SKM-1 (cell line): ENCODE measurements around the gene DPY19L1.
"Not testable (repeated sequence)": the region's sequence is repeated elsewhere in the genome, so short reads cannot be mapped to it uniquely, and the experiment has no call there.

Source experiments
- DNase-seq: peaks from one replicate; lab custom pipeline; 2025; ENCODE audit not compliant: unreplicated experiment; lab: John Stamatoyannopoulos, UW

Gene DPY19L1

GRCh38 chr7:35035511-35035961, 1.7 kb downstream of the DPY19L1 start:
- DNase-seq: no peak

DNA sequence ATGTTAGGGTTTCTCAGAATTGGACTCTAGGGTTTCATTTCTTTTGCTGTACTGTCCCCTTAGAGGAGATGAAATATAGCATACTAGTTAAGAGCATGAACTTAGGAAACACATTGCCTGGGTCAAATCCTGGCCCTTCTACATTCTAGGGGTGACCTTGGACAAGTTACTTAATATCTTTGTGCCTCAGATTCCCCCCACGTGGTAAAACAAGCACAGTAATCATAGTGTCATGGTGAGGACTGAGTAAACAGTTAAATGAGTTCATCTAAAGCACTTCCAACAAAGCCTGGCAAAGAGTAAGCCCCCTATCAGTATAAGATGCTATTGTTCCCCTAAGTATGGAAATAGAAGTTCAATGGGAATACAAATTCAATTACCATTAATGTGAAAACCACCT, 5.1 kb downstream of the DPY19L1 start:
- DNase-seq: no peak

- no peak for DNase-seq
Observed at GRCh38 chr7:35030848-35031247, 6.4 kb downstream of the DPY19L1 start.

GRCh38 chr7:35029311-35029710, 8.0 kb downstream of the DPY19L1 start:
- no peak for DNase-seq

DNA sequence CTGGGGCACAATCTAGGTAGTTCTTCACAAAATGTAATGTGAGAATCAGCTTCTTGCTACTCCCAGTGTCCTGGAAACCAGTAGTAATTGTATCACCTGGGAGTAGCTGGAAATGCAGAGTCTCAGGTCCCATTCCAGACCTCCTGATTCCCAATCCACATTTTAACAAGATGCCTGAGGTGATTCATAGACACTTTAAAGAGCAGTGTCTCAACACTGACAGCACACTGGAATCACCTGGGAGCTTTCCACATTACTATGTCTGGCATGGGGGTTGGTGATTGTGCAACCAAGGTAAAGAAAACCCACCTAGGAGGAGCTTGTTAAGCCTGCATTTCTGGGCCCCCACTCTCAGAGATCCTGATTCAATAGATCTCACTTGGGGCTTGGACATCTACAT, 11.1 kb downstream of the DPY19L1 start:
- no peak for DNase-seq

GRCh38 chr7:35025369-35025870, 11.9 kb downstream of the DPY19L1 start:
- no peak for DNase-seq

GRCh38 chr7:35024298-35024697, 13.0 kb downstream of the DPY19L1 start:
- DNase-seq: no peak

DNA sequence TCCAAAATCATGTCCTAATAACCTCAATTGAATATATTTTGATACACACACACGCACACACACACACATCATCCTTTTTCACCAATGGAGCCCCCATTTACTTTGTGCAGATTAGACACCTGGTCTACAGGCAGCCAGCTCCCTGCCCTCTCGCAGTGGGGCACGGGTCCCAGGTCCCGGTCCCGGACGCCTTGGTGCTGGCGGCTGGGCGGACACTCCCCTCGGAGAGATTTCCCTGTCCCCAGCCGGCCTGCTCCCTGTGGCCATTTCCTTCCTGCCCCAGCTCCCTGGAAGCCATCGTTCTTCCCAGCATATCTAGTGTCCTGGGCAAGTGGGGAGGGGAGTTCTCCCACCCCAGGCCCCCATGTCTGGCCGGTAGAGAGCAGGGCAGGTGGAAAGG, 14.6 kb downstream of the DPY19L1 start:
- DNase-seq: no peak

- no peak for DNase-seq
Observed at GRCh38 chr7:35021445-35021844, 15.8 kb downstream of the DPY19L1 start.

GRCh38 chr7:35019801-35020200, 17.5 kb downstream of the DPY19L1 start:
- no peak for DNase-seq

GRCh38 chr7:35019179-35019729, 18.0 kb downstream of the DPY19L1 start:
- DNase-seq: no peak

DNA sequence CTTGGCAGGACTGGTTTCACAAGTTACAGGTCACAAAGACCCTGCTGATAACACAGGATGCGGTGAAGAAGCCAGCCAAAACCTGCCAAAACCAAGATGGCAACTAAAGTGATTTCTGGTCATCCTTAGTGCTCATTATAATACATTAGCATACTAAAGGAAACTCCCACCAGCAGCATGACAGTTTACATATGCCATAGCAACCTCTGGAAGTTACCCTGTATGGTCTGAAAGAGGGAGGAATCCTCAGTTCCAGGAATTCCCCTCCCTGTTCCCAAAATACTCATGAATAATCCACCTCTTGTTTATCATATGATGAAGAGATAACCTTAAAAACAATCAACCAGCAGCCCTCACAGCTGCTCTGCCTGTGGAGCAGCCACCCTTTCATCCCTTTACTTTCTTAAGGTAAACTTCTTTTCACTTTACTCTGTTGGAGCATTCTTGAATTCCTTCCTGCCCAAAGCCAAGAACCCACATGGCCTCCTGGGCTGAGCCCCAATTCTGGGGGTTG, 21.9 kb downstream of the DPY19L1 start:
- DNase-seq: no peak

DNA sequence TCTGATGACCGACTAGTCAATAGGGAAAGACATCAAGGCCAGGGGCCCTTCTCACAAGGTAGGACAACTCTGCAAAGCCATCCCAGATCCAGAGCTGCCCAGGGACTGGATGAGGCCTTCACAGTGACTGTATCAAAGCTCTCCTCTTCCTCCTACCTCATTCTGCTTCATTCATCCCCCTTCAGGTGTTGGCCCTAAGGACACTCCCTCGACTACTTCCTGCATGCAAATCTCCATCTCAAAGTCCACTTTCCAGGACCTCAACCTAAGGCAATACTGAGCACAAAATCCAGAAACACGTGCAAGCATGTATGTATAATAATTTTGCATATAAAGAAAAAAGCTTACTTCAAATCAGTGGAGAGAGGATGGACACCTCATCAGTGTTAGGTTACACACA, 25.1 kb downstream of the DPY19L1 start:
- DNase-seq: no peak

DNA sequence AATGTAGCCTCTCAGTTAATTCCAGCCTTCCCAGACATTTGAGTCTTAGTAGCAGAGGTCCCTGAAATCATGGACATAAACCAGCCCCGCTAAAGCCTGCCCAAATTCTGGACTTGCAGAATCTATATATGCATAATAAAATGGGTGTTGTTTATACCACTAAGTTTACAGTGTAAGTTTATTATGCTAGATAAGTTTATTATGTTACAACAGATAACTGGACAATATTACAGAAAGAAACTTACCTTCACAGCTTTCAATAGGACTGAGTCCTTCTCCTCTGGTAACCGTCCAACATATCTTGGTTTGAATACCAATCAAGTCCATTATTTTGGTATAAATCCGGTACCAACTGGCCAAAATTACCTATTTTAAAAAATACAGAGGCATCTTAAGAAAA, 26.2 kb downstream of the DPY19L1 start:
- DNase-seq: no peak

DNA sequence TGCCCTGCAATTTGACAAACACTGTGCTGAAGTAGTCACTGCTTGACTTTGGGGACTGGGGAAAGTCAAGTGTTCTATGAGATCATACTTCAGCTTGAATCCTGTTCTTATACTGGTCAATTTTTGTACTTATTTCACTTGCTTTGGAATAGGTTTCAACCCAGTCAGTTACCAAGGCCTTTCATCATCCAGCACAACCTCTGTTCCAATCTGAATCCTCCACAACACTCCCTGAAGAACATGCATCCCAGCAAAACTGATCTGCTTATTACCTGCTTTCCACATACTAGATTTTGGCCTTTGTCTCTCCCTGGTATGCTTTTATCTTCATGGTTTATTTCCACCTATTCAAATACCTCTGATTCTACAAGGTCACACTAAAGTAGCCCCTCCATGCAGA, 29.5 kb downstream of the DPY19L1 start:
- DNase-seq: no peak

GRCh38 chr7:35004531-35005095, 32.7 kb downstream of the DPY19L1 start:
- DNase-seq: no peak

DNA sequence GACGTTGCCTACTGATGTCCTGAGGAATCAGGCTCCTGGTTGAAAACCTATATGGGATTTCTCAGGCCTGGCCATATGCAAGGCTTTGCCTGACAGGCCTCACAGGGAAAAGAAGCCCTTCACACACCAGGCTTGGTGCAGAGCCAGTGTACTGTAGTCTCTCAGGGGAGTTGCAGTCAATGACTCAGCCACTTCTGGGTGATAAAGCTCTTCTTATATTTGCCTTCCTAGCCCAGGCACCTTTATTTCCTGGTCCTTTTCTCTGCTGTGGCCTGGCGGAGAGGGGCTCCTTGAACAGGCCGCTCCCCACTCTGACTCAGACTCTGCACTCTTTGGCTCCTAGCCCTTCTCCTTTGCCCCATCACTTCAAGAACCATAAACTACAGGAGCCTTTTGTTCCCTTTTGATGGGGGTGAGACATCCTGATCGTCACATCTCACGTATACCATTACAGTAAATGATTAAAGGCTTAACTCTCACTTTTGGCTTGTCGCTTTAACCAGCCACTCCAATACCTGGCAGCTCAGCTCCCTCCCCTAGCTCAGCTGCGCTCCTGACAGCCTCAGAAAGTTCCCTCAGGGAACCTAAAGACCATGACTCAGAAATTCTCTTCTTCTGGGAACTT, 33.5 kb downstream of the DPY19L1 start:
- no peak for DNase-seq

GRCh38 chr7:35003177-35003650, 34.1 kb downstream of the DPY19L1 start:
- DNase-seq: not testable (repeated sequence)

- DNase-seq: not testable (repeated sequence)
Observed at GRCh38 chr7:34998335-34998734, 39.0 kb downstream of the DPY19L1 start.

DNA sequence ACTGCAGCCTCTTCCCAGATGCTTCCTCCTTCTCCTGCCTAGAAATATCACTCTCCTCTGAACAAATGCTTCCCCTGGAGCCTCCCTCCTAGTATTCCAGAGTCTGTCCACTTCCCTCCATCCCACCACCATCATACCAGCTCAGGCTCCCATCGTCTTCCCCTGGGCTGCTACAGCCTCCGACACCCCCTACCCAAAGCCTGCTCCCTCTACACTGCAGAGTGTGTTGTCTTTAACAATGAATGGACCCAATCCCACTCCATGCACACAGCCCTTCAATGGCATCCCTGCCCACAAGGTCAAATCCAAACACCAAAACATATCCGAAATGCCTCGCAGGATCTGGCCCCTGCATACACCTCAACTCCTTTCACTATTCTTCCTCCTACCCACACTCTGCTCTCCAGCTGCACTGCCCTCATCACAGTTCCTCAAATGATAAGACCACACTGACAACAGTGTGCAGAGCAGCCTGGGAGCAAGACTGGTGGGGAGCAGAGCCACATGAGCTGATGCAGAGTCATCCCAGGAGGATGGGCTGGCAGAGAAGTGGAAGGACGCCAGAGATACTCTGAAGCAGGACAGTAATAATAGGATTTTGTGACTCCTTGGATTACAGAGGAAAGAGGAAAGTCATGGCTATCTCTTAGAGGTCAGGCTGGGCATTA, 40.7 kb downstream of the DPY19L1 start:
- not testable (repeated sequence) for DNase-seq

DNA sequence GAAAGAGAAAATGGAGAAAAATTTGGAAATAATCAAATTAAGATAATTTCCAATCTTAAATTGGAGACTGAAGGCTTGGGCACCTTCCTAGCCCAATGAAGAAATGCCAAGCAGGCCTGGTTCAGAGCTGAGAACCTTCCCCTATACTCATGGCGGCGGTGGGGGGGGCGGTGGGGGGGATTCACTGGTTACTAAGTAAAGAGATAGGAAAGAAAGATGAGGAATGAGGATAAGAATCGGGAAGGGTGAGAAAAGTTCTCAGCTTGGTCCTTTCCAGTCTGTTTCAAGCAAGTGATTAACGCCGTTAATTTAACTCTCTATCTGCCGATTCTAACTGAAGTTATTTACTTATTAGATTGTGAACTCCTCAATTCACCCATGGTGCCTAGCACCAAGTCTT, 41.5 kb downstream of the DPY19L1 start:
- no peak for DNase-seq
